HG03469 (cell line): ENCODE results near the gene HABP4.

Experiments used
- ATAC-seq: cut with Tn5 transposase; IDR thresholded peaks from one replicate; pipeline ENCODE4 v1.9.1; 2021; ENCODE audit warnings: mild to moderate bottlenecking, moderate library complexity, moderate number of reproducible peaks; ENCODE audit not compliant: unreplicated experiment

The HABP4 gene

GRCh38 chr9:96449845-96450612, at the start of gene HABP4:
HABP4 (plus strand) TSS chr9:96450169; CDS start chr9:96450280, 111 bp downstream.
- ATAC-seq: peak; percentile 89

- no peak for ATAC-seq
Measured at GRCh38 chr9:96408409-96409280, 41.3 kb upstream of the HABP4 start.

- ATAC-seq: no peak
Measured at GRCh38 chr9:96411129-96411838, 38.7 kb upstream of the HABP4 start.

GRCh38 chr9:96412174-96412913, 37.6 kb upstream of the HABP4 start:
- no peak for ATAC-seq

- ATAC-seq: no peak
Measured at GRCh38 chr9:96413302-96414221, 36.4 kb upstream of the HABP4 start.

- no peak for ATAC-seq
Measured at GRCh38 chr9:96417051-96417586, 32.9 kb upstream of the HABP4 start.

GRCh38 chr9:96417661-96418082, 32.3 kb upstream of the HABP4 start:
- ATAC-seq: no peak

GRCh38 chr9:96418083-96418919, 31.7 kb upstream of the HABP4 start, which contains the start of gene ZNF367:
ZNF367 (minus strand) TSS chr9:96418370; CDS start chr9:96418032, 338 bp downstream.
- ATAC-seq: peak; percentile 36

- ATAC-seq: peak; percentile 21
Measured at GRCh38 chr9:96418920-96419690, 30.9 kb upstream of the HABP4 start.

- no peak for ATAC-seq
Measured at GRCh38 chr9:96419691-96419969, 30.3 kb upstream of the HABP4 start.

GRCh38 chr9:96420468-96421219, 29.3 kb upstream of the HABP4 start:
- ATAC-seq: no peak

- no peak for ATAC-seq
Measured at GRCh38 chr9:96423322-96423984, 26.5 kb upstream of the HABP4 start.

GRCh38 chr9:96423985-96424336, 26.0 kb upstream of the HABP4 start:
- ATAC-seq: no peak

GRCh38 chr9:96425500-96426169, 24.3 kb upstream of the HABP4 start:
- ATAC-seq: no peak

GRCh38 chr9:96429732-96430131, 20.2 kb upstream of the HABP4 start:
- no peak for ATAC-seq

GRCh38 chr9:96430377-96430776, 19.6 kb upstream of the HABP4 start:
- ATAC-seq: no peak
